Testis (tissue), 3 donors: ENCODE results near the gene OPA3. TPM values are rescaled to one million over a fixed set of nuclear protein-coding genes. Genes with fewer than 3 reads are reported as not detected.

ENCODE experiments used
- DNase-seq: peaks from one replicate; pipeline ENCODE4 v3.0.0-alpha.2; 2019
- H3K27ac ChIP-seq, 2 donors: fragments of 200-600 bp; sonication (generic); one replicate each; pipeline ENCODE4 v1.5.1; 2019
- H3K27me3 ChIP-seq: fragments of 200-600 bp; sonication (generic); one replicate; pipeline ENCODE4 v1.5.1; 2019
- H3K36me3 ChIP-seq: fragments of 200-600 bp; sonication (generic); one replicate; pipeline ENCODE4 v1.5.1; 2017; ENCODE audit warnings: low read depth; ENCODE audit errors: missing control alignments
- H3K4me1 ChIP-seq: fragments of 200-600 bp; sonication (generic); one replicate; pipeline ENCODE4 v1.5.1; 2019
- H3K4me3 ChIP-seq, 2 donors: fragments of 200-600 bp; sonication (generic); one replicate each; pipeline ENCODE4 v1.5.1; 2017 to 2019
- H3K9me3 ChIP-seq: fragments of 200-600 bp; sonication (generic); one replicate; pipeline ENCODE4 v1.5.1; 2017
- POLR2A ChIP-seq: fragments of 450-650 bp; IDR thresholded peaks from one replicate; pipeline ENCODE4 v1.6.1; 2017; ENCODE audit warnings: antibody characterized with exemption, mild to moderate bottlenecking, moderate library complexity
- WGBS, 2 donors: methylation state at CpG; one replicate each; pipeline ENCODE4 v1.1.5; 2018; 5-methylcytosine and 5-hydroxymethylcytosine counted together
- intact Hi-C: fragments of 100-400 bp; cut with DNase I; formaldehyde crosslinking; loops from one replicate; pipeline ENCODE4 v1.15.1; 2023; ENCODE audit warnings: low total_unique reads
- polyA plus RNA-seq: library from polyadenylated mRNA; stranded (reverse); fragments of 350-450 nt; fragmentation: Illumina TruSeq; extraction: RNeasy Lipid Tissue Mini Kit (QIAGEN cat#74804); gene quantifications from one replicate; pipeline ENCODE4 v1.2.3, GENCODE V29; 2014; ENCODE audit warnings: low read depth, low replicate concordance; ENCODE audit not compliant: insufficient read depth
- total RNA-seq, 2 donors: library from RNA; depleted of rRNA; stranded (reverse); fragments of >200 nt; gene quantifications; one replicate each; pipeline ENCODE4 v1.2.3, GENCODE V29; 2016
- TF ChIP-seq, protein P1 (sequence below), 3 experiments: fragments of 450-650 bp in 2 of 3; fragments of 200-600 bp in 1 of 3; sonication (generic) in 1 of 3; IDR thresholded peaks; one replicate each; pipeline ENCODE4 v1.5.1; 2016 to 2019; ENCODE audit warnings: antibody characterized with exemption in 3 of 3, mild to moderate bottlenecking in 2 of 3, moderate library complexity in 1 of 3

The OPA3 gene
- total and polyA plus RNA-seq, 3 donors from 2014 or later = 18.3 to 20.9 (median 19.3) TPM

DNA sequence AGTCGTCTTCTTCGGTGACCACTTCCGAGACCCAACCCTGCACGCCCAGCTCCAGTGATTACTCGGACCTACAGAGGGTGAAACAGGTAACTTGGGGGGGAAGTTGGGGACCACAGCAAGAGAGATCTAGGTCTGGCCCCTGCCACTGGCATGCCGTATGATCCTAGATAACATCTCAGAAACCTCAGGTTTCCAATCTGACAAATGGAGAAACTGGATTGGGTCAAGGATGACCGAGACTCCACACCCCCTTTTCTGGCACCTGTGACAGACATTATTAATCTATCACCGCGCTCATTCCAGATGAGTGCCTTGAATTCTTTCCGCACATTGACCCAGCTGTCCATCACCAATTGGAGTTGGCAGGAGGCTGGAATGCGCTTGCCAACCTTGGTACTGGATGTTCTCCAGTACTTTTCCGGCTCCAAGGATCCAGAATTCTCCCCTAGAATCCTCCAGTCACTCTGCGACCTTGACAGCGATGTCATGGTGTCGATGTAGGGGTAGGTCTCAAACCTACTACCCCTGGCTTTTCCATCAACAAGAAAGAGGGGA lies 60.0 kb downstream of the OPA3 start:
- intact Hi-C loops = loop anchor here (10.0 kb wide), 1 partner anchor 120 kb away; no protein-coding TSS in a partner anchor
- DNase-seq = no peak

DNA sequence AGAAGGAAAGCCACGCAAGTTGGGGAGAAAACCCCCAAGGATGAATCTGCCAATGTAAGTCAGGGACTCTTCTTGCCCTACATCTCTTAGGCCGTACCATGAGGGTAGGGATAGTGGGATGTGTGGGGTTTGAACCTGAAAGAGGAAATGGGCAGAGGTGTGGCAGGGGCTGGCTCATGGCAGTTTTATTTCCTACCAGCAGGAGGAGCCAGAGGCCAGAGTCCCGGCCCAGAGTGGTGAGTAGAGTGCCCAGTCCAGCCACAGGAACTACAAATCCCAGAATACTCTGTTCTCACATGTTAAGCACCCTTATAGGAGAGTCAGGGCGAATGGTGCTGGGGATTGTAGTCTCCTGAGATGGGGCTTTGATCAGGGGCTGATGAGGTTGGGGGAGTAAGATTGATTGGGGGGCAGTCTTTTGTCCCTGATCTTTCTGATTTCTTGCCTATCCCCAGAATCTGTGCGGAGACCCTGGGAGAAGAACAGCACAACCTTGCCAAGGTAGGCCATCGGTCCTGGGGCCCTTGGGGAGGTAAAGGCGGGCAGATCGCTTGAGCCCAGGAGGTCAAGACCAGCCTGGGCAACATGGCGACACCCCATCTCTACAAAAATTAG lies 60.9 kb downstream of the OPA3 start:
- TF ChIP-seq, protein P1, sequence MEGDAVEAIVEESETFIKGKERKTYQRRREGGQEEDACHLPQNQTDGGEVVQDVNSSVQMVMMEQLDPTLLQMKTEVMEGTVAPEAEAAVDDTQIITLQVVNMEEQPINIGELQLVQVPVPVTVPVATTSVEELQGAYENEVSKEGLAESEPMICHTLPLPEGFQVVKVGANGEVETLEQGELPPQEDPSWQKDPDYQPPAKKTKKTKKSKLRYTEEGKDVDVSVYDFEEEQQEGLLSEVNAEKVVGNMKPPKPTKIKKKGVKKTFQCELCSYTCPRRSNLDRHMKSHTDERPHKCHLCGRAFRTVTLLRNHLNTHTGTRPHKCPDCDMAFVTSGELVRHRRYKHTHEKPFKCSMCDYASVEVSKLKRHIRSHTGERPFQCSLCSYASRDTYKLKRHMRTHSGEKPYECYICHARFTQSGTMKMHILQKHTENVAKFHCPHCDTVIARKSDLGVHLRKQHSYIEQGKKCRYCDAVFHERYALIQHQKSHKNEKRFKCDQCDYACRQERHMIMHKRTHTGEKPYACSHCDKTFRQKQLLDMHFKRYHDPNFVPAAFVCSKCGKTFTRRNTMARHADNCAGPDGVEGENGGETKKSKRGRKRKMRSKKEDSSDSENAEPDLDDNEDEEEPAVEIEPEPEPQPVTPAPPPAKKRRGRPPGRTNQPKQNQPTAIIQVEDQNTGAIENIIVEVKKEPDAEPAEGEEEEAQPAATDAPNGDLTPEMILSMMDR (IDR thresholded peaks at IDR 0.05) = peak; percentile 84 to 94 (median 91)
- no peak for TF ChIP-seq POLR2A
- Histone ChIP-seq H3K4me3 (no peak overlapping the region), H3K9me3 (no peaks in the 10 kb centered on the region), H3K27ac (no peak overlapping the region), H3K27me3 (no peaks in the 10 kb centered on the region), H3K4me1 (no peaks in the 10 kb centered on the region), H3K36me3 (no peaks in the 10 kb centered on the region)
- intact Hi-C loops = loop anchor here (10.0 kb wide), 1 partner anchor 121 kb away; no protein-coding TSS in a partner anchor
- peak; percentile 90 for DNase-seq
- WGBS, 2 donors = 71 to 73% methylated on average over 9 of the region's 9 CpGs

More for the DNA sequence above, 60.0 kb downstream of the OPA3 start:
- WGBS, 2 donors = 76 to 81% methylated on average over 15 of the region's 15 CpGs
- TF ChIP-seq, protein P1 (IDR thresholded peaks at IDR 0.05) = no peak
- TF ChIP-seq POLR2A = no peak
- Histone ChIP-seq H3K4me3 (no peak overlapping the region), H3K9me3 (no peaks in the 10 kb centered on the region), H3K36me3 (no peaks in the 10 kb centered on the region), H3K4me1 (peaks cover 8% of the 10 kb centered on the region), H3K27me3 (no peaks in the 10 kb centered on the region), H3K27ac (no peak overlapping the region)

DNA sequence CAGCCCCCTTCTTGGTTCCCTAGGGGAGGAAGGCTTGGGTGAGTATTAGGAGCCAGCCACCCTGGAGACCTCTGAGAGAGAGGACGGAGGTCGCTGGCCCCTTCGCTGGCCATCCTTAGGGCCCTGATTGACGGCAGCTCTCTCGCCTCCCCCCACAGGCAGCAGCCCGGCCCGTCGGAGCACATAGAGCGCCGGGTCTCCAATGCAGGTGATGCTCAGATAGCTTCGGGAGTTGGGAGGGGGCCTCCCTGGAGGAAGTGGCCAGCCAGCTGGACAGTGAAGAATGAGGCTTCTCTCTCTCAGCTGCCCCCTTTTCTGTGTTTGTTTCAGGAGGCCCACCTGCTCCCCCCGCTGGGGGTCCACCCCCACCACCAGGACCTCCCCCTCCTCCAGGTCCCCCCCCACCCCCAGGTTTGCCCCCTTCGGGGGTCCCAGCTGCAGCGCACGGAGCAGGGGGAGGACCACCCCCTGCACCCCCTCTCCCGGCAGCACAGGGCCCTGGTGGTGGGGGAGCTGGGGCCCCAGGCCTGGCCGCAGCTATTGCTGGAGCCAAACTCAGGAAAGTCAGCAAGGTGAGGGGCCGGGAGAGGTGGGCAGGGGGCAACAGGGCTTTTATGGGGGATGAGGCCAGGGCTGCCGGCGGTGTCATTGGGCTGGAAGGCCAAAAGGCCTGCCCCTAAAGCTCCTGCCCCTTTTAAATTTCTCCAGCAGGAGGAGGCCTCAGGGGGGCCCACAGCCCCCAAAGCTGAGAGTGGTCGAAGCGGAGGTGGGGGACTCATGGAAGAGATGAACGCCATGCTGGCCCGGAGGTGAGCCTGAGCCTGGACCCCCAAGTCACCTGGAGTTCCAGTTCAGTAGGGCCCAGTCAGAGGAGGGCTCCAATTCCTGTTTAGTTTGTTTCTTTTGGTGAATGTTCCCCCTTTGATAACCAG lies 62.3 kb downstream of the OPA3 start:
- Histone ChIP-seq H3K4me3 (no peak overlapping the region), H3K4me1 (no peaks in the 10 kb centered on the region), H3K27me3 (no peaks in the 10 kb centered on the region), H3K36me3 (no peaks in the 10 kb centered on the region), H3K9me3 (no peaks in the 10 kb centered on the region), H3K27ac (peak overlapping the region in 1 of 2 donors; percentile 36)
- intact Hi-C loops = loop anchor here (10.0 kb wide), 1 partner anchor 123 kb away; no protein-coding TSS in a partner anchor
- no peak for DNase-seq
- TF ChIP-seq, protein P1 (IDR thresholded peaks at IDR 0.05) = no peak
- TF ChIP-seq POLR2A = no peak
- WGBS, 2 donors = 80 to 82% methylated on average over 23 to 24 of the region's 24 CpGs

DNA sequence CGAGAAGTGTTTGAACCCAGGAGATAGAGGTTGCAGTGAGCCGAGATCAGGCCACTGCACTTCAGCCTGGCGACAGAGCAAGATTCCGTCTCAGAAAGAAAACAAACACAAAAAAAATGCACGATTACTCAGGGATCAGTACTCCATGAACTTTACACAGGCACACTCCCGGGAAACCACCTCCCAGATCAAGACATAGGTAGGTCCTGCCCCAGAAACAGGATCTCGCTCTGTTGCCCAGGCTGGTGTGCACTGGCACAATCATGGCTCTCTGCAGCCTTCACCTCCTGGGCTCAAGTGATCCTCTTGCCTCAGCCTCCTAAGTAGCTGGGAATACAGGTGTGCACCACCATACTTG lies 66.2 kb downstream of the OPA3 start:
- no peak overlapping the region for H3K4me3 ChIP-seq
- H3K27me3 ChIP-seq = no peaks in the 10 kb centered on the region
- WGBS, 2 donors = 64 to 75% methylated on average over 7 of the region's 7 CpGs
- intact Hi-C loops = no loop called here
- no peaks in the 10 kb centered on the region for H3K36me3 ChIP-seq
- TF ChIP-seq POLR2A = no peak
- TF ChIP-seq, protein P1 (IDR thresholded peaks at IDR 0.05) = no peak
- peaks cover 18% of the 10 kb centered on the region for H3K4me1 ChIP-seq
- no peak overlapping the region for H3K27ac ChIP-seq
- H3K9me3 ChIP-seq = no peaks in the 10 kb centered on the region
- DNase-seq = no peak
